Fibroblast of the aortic adventitia (primary cell): ENCODE measurements around the gene CRLF1. TPM values are rescaled to one million over a fixed set of nuclear protein-coding genes. Genes with fewer than 3 reads are reported as not detected.
A peak's percentile ranks its signal among the peaks of the same experiment; 100 is the strongest.

ENCODE experiments used
- DNase-seq: peaks from one replicate; pipeline ENCODE4 v3.0.0-alpha.2; 2010; ENCODE audit warnings: low read depth
- H3K4me3 ChIP-seq: 2 replicates; pipeline ENCODE4 v1.5.1; 2011; ENCODE audit warnings: low read depth, mild to moderate bottlenecking, control low read depth, low read length, moderate library complexity
- total RNA-seq: library from RNA; depleted of rRNA; stranded (reverse); fragments of >200 nt; gene quantifications from 2 replicates; pipeline ENCODE4 v1.2.3, GENCODE V29; 2012; ENCODE audit warnings: low replicate concordance
- TF ChIP-seq, protein P1 (sequence below): IDR thresholded peaks from 2 replicates; pipeline ENCODE4 v1.5.1; 2011; ENCODE audit warnings: mild to moderate bottlenecking, low read length, control low read depth, inconsistent platforms; ENCODE audit not compliant: insufficient read depth

The CRLF1 gene
- total RNA-seq, 1 donor: 69.1 TPM

DNA sequence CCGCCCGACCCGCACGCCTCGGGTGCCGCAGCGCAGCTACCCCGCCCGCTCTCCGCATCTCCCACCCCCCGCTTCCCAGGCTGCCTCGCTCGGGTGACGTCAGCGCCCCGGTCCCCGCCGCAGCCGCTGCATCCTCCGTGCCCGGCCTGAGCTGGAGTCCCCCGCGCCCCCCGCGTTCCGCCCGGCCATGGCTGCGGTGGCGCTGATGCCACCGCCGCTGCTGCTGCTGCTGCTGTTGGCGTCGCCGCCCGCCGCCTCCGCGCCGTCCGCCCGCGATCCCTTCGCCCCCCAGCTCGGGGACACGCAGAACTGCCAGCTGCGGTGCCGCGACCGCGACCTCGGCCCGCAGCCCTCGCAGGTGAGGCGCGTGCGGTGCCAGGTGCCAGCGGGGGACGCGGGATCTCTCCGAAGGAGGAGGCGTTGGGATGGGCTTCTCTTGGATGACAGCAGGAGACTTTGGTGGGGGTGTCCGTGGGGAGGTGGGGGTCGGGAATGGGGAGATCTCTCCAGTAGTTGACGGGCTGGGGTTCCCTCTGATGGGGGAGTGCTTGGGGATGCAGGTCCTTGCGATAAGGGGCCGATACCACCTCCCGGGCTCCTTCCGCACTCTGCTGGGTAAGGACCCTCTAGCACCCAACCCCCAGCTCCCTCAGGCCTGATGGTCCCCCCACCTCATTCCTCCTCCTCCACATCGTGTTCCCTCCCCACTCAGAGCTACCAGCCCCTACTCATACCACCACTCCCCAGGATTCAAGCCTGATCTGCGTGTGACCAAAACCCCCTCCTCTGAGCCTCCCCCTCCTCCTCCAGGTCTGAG is 6.4 kb upstream of the CRLF1 start, which contains the start of gene TMEM59L:
TSS of gene TMEM59L (plus strand) at position 99 of the 817 bp plus-strand sequence. CDS start at position 188, 89 bp downstream.
- TF ChIP-seq, protein P1, sequence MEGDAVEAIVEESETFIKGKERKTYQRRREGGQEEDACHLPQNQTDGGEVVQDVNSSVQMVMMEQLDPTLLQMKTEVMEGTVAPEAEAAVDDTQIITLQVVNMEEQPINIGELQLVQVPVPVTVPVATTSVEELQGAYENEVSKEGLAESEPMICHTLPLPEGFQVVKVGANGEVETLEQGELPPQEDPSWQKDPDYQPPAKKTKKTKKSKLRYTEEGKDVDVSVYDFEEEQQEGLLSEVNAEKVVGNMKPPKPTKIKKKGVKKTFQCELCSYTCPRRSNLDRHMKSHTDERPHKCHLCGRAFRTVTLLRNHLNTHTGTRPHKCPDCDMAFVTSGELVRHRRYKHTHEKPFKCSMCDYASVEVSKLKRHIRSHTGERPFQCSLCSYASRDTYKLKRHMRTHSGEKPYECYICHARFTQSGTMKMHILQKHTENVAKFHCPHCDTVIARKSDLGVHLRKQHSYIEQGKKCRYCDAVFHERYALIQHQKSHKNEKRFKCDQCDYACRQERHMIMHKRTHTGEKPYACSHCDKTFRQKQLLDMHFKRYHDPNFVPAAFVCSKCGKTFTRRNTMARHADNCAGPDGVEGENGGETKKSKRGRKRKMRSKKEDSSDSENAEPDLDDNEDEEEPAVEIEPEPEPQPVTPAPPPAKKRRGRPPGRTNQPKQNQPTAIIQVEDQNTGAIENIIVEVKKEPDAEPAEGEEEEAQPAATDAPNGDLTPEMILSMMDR: no peak
- no peak for DNase-seq

DNA sequence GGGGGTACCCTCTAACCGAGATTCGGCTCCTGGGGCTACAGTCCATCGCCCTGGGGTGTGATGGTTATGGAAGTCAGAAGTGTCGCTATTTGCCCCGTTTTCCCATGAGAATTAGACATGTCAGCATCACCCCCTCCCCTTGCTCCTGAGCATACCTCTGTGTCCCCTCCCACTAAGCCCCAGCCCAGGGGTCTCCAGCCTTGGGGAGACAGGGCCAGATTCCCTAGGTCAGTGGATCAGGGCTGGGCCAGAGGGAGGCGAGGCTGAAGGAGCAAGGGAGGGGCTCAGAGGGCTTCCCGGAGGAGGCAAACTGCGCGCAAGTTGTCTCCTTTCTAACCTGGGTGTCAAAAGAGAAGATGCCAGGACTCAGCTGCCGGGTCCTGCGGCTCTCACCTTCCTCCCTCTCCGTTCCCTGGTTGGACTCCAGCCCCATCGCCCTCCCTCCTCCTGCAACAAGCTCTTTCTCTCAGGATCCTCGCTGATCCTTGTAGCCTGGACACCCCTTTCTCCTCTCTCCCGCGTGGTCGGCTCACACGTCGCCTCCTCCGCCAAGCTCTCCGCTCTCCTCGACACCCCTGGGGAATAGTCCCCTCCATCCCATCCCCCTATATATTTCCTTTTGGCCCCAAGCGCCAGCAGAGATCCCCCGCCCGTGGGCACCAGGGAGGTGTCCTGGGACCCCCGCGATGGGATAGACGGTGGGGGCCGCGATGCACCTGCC is 5.6 kb upstream of the CRLF1 start:
- peak overlapping the region; percentile 60 for H3K4me3 ChIP-seq
- TF ChIP-seq, protein P1: no peak
- no peak for DNase-seq

More for the DNA sequence above, 6.4 kb upstream of the CRLF1 start, which contains the start of gene TMEM59L:
- H3K4me3 ChIP-seq: peak within 1 kb of the TSS; percentile 60

DNA sequence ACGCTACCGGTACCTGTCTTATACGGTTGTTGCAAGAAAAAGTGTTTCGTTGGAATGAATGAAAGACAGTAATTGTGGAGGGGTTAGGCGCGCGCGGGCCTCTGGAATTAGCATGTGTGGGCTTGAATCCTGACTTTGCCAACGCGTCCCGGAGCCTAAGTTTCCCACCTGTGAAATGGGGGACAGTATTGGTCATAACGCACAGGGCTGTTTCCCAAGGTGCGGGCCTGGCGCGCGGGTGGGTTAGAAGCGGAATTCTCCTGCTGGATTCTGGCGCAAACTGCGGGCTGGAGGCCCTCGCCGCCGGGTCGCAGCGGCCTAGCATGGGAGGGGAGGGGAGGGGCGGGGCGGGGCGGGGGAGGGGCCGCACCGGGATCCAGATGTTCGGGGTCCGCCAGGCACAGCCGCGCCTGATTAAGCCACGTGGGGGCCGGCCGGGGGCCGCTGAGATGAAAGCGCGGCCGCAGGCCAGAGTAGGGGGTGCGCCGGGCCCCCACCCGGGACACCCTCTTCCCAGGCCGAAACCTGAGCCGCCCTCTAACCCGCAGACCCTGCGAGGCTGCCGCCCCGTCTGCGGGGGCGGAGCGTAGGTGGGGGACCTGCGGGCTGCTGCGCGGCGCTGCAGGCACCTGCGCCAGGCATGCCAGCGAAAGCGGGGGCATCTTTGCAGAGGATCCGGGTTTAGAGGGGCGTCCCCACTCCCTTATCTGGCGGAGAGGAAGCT is 4.9 kb upstream of the CRLF1 start:
- no peak overlapping the region for H3K4me3 ChIP-seq
- TF ChIP-seq, protein P1: no peak
- DNase-seq: no peak

DNA sequence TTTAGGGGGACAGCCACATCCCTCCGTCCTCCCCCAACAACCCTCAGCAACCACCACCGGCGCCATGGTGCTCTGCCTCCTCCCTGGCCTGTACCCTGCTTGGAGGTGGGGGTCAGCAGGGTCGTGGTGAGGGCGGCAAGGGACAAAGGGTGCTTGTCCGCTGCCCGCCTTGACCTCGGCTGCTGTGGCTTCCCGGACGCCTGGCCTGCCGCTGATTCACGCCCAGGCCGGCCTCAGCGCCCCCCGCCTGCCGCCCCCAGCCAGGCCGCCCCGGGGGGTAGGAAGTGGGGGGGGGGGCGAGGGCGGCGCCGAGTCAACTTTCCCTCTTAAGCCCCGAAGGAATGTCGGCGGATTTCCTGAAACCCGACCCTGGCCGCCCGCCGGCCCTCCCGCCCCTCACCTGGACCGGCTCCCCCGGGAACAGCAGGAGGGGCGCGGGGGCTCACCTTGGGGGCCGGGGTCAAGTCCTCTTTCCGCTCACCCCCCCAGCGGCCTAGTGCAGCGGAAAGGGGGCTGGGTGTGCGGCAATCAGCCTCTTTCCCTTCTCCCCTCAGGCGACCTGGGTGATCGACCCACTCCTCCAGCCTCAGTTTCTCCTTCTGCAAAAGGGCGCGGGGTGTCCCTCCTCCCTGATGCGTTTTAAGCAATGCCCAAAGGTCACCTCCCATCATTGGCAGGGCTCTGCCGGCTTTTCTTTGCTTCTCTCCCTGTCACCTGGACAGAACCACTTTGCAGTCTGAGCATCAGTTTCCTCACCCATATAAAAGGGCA is 4.1 kb upstream of the CRLF1 start:
- TF ChIP-seq, protein P1: no peak
- H3K4me3 ChIP-seq: no peak overlapping the region
- DNase-seq: no peak

DNA sequence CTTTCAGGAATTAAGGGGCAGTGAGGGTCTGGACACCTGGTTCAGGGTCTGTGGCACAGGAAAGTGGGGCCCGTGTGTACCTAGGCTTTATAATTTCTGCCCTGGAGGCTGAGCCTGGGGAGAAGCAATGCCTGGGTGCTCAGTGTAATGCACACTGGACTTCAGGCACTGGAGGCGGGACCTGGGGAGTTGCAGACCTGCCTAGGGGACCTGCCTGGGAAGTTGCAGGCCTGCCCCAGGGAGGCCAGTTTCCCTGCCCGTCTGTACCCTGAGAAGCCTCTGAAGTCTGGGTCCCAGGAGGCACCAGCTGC is 3.6 kb upstream of the CRLF1 start:
- TF ChIP-seq, protein P1: no peak
- DNase-seq: no peak
- no peak overlapping the region for H3K4me3 ChIP-seq

DNA sequence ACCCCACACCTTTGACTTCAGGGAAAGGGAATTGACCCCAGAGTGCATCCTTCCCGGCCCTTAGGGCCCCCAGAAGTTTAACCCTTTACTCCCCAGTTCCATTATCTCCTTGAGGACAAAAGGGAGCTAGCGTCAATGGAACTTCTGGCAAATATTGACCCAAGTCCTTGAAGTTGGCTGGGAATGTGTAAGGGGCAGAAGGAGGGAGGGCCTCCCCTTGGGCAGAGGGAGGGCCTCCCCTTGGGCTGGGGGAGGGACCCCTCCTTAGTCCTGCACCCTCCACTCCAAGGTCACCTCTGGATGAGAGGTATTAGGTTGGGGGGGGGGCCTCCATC is 3.1 kb upstream of the CRLF1 start:
- TF ChIP-seq, protein P1: no peak
- H3K4me3 ChIP-seq: no peak overlapping the region
- DNase-seq: no peak
